ENCODE results near the gene DENND6B. TPM values are rescaled to one million over a fixed set of nuclear protein-coding genes. Genes with fewer than 3 reads are reported as not detected.

Gene DENND6B
- total and polyA plus RNA-seq, 2 of the 13 experiments (the other 11 are each of a cell fraction or from before 2014, with no cell fraction given) = 0.95 to 3.8 TPM

- Histone ChIP-seq H2AFZ (ENCODE audit: low read length) (no peak overlapping the region), H3K4me2 (ENCODE audit: low read depth, low read length) (no peak overlapping the region), H3K27ac (ENCODE audit: extremely low read length, insufficient read depth, low read length) (no peak overlapping the region), H3K27me3 (ENCODE audit: control insufficient read depth in 1 of 2, insufficient read depth in 2 of 2, low read length in 2 of 2) (peaks cover 0 to 1% of the 10 kb centered on the region in 2 experiments; a peak in 3 of 5 replicates), H3K4me1 (ENCODE audit: insufficient read depth, low read length) (peaks cover 72% of the 10 kb centered on the region), H4K20me1 (ENCODE audit: insufficient read depth, low read length) (no peaks in the 10 kb centered on the region), H3K9me3 (ENCODE audit: low read length) (no peaks in the 10 kb centered on the region), H3K9ac (ENCODE audit: insufficient read depth, low read depth, low read length) (no peak overlapping the region), H3K36me3 (replicated peaks in 1 of 2; ENCODE audit: control insufficient read depth in 1 of 2, insufficient read depth in 2 of 2, low read length in 2 of 2) (no peaks in the 10 kb centered on the region), H3K4me3 (replicated peaks in 1 of 3; ENCODE audit: insufficient read depth in 1 of 3, low read depth in 2 of 3, low read length in 3 of 3) (no peak overlapping the region), H3K79me2 (ENCODE audit: insufficient read depth, low read length) (no peaks in the 10 kb centered on the region)
- ChIA-PET CTCF (ENCODE audit: low intra/inter-chr PET ratio, low total read pairs) (interaction anchor here (1.5 kb wide), 1 partner anchor 41 kb away, joined by 3 read pairs; no protein-coding TSS in a partner anchor), POLR2A (no interaction called here)
- BruUV-seq (replicated peaks) = no TSS peak
- WGBS (ENCODE audit: low lambda C conversion rate) = 0% methylated on average over 2 of the region's 7 CpGs
- intact Hi-C loops (cut with micrococcal nuclease; ENCODE audit: unreplicated experiment) (no loop called here), in situ Hi-C loops (cut with HindIII; ENCODE audit: extremely low pct_ligation_motif_present, low pct_unique_long_range_greater_than_20kb) (no loop called here)
- FAIRE-seq (no peak), ATAC-seq (no peak), DNase-seq (ENCODE audit: low spot score) (no peak)
- TF ChIP-seq HNRNPL (IDR thresholded peaks at IDR 0.05; ENCODE audit: low read depth, low read length) (0 out of 2 replicates have a peak, but pooled peaks have one; percentile 36), AGO2 (optimal IDR thresholded peaks at IDR 0.05; ENCODE audit: low read depth, low read length) (peak; percentile 26), POLR2G (IDR thresholded peaks at IDR 0.05; ENCODE audit: low read depth, low read length) (no peak)
Observed at GRCh38 chr22:50317674-50318073, 9.1 kb downstream of the DENND6B start.

- peaks cover 0 to 1% of the 10 kb centered on the region in 2 experiments; a peak in 3 of 5 replicates for H3K27me3 ChIP-seq (ENCODE audit: control insufficient read depth in 1 of 2, insufficient read depth in 2 of 2, low read length in 2 of 2)
- intact Hi-C loops (cut with micrococcal nuclease; ENCODE audit: unreplicated experiment) = no loop called here
- no peaks in the 10 kb centered on the region for H4K20me1 ChIP-seq (ENCODE audit: insufficient read depth, low read length)
- H3K27ac ChIP-seq (ENCODE audit: extremely low read length, insufficient read depth, low read length) = no peak overlapping the region
- no peak for ATAC-seq
- no peaks in the 10 kb centered on the region for H3K9me3 ChIP-seq (ENCODE audit: low read length)
- WGBS (ENCODE audit: low lambda C conversion rate) = 33% methylated on average over 1 of the region's 9 CpGs
- CTCF ChIA-PET (ENCODE audit: low intra/inter-chr PET ratio, low total read pairs) = interaction anchor here (1.5 kb wide), 1 partner anchor 41 kb away, joined by 3 read pairs; no protein-coding TSS in a partner anchor
- no peaks in the 10 kb centered on the region for H3K79me2 ChIP-seq (ENCODE audit: insufficient read depth, low read length)
- POLR2A ChIA-PET = no interaction called here
- no peaks in the 10 kb centered on the region for H3K36me3 ChIP-seq (replicated peaks in 1 of 2; ENCODE audit: control insufficient read depth in 1 of 2, insufficient read depth in 2 of 2, low read length in 2 of 2)
- H3K9ac ChIP-seq (ENCODE audit: insufficient read depth, low read depth, low read length) = no peak overlapping the region
- in situ Hi-C loops (cut with HindIII; ENCODE audit: extremely low pct_ligation_motif_present, low pct_unique_long_range_greater_than_20kb) = no loop called here
- TF ChIP-seq HNRNPL (IDR thresholded peaks at IDR 0.05; ENCODE audit: low read depth, low read length) (peak; percentile 31; the same call in 1 of the 2 replicates), DRAP1 (CRISPR knock-in tag; IDR thresholded peaks at IDR 0.05) (no peak)
- no peak for DNase-seq (ENCODE audit: low spot score)
- no peak for FAIRE-seq
- H3K4me1 ChIP-seq (ENCODE audit: insufficient read depth, low read length) = peaks cover 67% of the 10 kb centered on the region
- H3K4me3 ChIP-seq (replicated peaks in 1 of 3; ENCODE audit: insufficient read depth in 1 of 3, low read depth in 2 of 3, low read length in 3 of 3) = no peak overlapping the region
- H3K4me2 ChIP-seq (ENCODE audit: low read depth, low read length) = no peak overlapping the region
- no peak overlapping the region for H2AFZ ChIP-seq (ENCODE audit: low read length)
- BruUV-seq (replicated peaks) = no TSS peak
Observed at GRCh38 chr22:50317178-50317577, 9.6 kb downstream of the DENND6B start.

All from HepG2 (cell line).